ENCODE measurements around the gene P2RX6.
A peak's percentile ranks its signal among the peaks of the same experiment; 100 is the strongest.
"Not testable (repeated sequence)": the region's sequence is repeated elsewhere in the genome, so short reads cannot be mapped to it uniquely, and the experiment has no call there.

Gene P2RX6

DNA sequence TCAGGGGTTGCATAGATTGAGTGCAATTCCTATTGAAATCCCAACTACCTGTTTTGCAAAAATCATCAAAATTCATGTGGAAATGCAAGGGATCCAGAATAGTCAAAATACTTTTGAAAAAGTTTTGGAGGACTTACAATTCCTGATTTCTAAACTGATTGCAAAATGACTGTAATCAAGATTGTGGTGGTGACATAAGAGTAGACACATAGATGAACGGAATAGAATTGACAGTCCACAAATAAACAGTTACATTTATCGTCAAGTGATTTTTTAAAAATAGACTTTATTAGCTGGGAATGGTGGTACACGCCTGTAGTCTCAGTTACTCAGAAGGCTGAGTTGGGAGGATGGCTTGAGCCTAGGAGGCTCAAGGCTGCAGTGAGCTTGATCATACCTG lies 20.0 kb downstream of the P2RX6 start:
- no peak for DNase-seq

- no peak for DNase-seq
Measured at GRCh38 chr22:21038405-21038804, 23.4 kb downstream of the P2RX6 start.

DNA sequence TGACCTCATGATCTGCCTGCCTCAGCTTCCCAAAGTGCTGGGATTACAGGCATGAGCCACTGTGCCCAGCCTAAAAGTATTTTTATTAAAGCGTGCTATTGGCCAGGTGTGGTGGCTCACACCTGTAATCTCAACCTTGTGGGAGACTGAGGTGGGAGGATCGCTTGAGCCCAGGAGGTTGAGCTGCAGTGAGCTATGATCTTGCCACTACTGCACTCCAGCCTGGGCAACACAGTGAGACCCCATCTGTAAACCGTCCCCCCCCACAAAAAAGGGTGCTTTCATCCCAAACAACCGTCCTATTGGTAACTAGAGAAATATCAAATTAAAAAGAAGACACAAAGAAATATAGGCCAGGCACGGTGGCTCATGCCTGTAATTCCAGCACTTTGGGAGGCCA lies 24.2 kb downstream of the P2RX6 start:
- not testable (repeated sequence) for DNase-seq

- no peak for DNase-seq
Measured at GRCh38 chr22:21041937-21042336, 27.0 kb downstream of the P2RX6 start.

- no peak for DNase-seq
Measured at GRCh38 chr22:21042978-21043859, 28.3 kb downstream of the P2RX6 start.

DNA sequence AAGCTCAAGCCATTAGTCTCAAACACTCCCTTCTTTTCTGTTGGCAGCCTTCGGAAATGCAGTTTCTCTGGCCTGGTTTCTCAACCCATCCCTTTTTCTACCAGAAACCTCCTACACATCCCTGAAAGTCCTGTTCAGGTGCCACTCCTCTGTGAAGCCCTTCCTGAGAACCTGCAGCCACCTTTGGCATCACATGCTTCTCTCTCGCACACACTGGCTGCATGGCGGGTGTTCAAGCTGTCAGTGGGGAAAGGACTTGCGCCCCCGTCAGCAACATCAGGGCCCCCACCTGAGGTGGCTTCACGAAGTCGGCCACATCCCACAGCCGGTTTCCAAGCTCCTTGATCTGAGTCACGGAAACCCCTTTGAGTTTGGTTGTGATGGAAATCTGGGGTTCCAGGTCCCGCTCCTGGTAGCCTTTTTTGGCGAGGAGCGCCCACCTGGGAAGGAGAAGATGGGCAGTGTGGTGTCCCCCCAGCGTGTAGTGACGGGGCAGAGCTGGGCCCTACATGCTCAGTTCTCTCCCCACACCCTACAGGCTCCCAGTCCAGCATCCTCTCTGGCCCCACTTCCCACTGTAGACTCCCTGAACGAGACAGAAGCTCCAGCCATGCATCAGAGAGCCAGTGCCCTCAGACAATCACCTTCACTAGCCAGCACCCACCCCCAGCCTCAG lies 29.0 kb downstream of the P2RX6 start:
- DNase-seq, result no peak

- no peak for DNase-seq
Measured at GRCh38 chr22:21044931-21045584, 30.1 kb downstream of the P2RX6 start.

DNA sequence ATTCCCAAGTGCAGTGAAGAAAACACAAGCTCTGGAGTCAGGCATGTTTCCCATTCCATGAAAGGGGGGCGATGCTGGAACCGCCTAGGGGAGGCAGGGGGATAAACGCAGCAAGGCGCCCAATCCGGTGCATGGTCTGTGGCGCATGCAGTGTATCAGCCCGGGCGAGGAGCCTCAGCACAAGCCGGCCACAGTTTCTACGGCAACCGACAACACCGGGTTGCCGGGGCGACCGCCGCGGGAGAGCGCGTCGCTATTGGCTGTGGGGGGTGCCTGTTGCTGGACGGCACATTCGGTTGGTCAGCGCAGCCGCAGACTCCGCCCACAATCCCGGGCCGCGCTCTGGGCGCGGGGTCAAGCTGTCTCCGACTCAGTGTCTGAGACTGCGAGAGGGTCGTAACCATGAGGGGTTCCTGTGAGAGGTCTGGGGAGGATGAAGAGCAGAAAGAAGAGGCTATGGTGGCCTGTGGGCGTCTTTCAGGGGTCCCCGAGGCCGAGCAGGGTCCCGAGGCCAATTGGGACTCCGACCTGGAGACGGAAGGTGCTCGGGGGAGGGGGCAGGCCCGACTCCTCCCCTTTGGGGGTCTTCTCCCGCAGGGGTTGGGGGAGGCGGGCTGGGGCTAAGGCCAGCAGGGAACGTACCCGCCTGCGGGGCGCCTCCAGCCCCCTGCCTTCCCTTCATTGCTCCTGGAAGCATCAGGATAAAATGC lies 30.8 kb downstream of the P2RX6 start, which contains the start of gene LRRC74B:
Gene LRRC74B, plus strand, starts transcription at position 362 of the 710 bp plus-strand sequence. Its CDS starts 41 bp downstream, at position 403.
- DNase-seq, result peak in 1 of 2 donors; percentile 11

DNA sequence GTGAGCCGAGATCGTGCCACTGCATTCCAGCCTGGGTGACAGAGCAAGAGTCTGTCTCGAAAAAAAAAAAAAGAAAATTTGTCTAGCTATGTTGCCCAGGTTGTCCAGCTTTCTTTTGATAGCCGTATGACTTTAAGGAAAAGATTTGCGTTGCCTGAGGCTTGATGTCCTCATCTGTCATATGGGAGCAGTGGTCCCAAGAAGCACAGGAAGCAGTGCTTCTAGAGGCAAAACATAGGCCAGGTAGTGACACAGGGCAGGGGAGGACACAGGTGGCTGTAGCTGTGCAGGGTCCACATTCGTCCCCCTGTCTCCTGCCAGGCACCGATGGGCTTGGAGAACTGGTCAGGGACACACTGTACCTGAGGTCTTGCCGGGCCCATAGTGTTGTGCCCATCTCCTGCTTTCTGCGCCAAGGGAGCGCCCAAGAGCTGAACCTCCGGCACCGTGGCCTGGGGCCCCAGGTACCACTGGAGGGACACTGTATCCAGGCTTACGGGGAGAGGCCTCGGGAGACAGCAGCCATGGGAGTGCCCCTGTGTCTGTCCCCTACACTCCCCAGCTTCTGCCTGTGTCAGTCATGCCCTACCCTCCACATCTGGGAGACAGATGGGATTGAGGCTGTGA lies 32.2 kb downstream of the P2RX6 start:
- DNase-seq, result no peak

- DNase-seq, result no peak
Measured at GRCh38 chr22:21047730-21048129, 32.8 kb downstream of the P2RX6 start.

DNA sequence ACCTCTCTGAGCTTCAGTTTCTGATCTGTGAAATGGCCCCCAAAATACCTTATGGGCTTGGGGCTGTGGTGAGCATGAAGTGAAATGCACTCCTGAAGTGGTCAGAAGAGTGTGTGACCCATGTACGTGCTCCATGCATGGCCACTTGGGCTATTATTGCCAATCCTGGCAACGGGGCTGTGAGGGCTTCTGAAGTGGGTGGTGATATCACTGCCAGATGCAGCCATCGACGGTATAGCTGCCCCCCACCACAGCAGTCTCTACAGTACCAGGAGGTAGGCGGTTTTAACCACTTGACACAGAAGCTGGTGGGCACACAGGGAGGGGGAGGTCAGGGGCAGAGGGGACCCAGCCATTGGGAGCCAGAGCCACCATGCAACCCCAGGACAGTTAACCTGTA lies 33.5 kb downstream of the P2RX6 start:
- DNase-seq, result not testable (repeated sequence)

DNA sequence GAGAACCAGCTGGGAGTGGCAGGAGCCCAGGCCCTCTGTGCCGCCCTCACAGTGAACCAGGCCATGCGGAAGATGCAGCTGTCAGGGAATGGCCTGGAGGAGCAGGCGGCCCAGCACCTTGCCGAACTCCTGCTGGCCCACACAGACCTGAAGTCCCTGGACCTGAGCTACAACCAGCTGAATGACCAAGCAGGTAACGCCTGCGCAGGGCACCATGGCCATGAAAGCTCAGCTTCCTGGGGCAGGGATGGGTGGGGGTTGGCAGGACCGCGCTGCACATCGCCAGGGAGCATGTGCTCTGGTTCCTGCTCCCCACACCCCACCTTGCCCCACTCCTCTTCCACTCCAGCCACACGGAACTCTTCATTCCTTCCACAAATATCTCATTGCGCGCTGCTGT lies 34.0 kb downstream of the P2RX6 start:
- DNase-seq, result not testable (repeated sequence)

DNA sequence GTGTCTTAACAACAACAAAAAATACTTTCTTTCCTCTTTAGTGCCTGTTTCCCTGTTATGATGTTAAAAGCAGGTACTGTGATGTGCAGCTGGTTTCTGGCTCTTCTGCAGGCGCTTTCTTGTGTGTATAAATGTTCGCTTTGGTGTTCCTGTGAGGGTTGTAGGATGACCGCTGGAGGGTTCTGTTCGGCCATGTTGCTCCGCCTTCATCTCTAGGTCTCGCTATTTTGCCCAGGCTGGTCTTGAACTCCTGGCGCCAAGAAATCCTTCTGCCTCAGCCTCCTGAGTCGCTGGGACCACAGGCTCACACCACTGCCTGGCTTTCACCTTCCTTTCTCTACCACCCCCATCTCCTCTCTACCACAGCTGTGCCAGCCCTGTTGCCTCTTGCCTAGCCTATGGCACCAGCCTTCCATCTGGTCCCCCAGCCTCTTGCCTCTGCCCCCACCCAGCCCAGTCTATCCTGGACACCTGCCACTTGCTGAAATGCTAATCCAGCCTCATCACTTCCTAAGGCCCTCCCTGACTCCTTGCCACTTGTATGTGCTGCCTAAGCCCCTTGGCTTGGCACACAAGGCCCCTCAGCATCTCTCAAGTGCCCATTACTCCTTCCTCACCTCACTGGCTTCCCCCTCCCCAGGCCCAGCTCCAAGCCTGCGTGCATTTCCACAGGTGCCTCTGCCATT lies 36.3 kb downstream of the P2RX6 start:
- DNase-seq, result no peak

DNA sequence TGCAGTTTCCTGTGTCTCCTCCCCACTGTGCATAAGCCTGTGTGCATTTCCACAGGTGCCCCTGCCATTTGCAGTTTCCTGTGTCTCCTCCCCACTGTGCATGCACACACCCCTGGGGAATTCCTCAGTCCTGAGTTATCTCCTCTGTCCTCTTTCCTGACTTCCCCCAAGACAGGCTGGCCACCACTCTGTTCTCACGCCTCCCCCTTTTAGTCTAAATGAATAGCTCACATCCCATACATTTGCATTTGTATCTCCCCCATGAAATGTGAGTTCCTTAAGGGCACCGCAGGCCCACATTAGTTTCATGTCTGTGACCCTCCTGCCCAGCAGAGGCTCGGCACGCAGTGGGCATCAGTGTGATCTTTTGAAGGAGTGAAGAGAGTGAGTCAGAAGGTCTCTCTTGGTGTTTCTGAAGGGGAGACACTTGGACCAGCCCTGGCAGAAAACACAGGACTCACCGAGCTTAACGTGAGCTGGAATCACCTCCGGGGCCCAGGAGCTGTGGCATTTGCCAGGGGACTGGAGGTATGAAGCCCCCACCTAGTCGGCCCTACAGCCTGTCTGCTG lies 37.0 kb downstream of the P2RX6 start:
- no peak for DNase-seq

DNA sequence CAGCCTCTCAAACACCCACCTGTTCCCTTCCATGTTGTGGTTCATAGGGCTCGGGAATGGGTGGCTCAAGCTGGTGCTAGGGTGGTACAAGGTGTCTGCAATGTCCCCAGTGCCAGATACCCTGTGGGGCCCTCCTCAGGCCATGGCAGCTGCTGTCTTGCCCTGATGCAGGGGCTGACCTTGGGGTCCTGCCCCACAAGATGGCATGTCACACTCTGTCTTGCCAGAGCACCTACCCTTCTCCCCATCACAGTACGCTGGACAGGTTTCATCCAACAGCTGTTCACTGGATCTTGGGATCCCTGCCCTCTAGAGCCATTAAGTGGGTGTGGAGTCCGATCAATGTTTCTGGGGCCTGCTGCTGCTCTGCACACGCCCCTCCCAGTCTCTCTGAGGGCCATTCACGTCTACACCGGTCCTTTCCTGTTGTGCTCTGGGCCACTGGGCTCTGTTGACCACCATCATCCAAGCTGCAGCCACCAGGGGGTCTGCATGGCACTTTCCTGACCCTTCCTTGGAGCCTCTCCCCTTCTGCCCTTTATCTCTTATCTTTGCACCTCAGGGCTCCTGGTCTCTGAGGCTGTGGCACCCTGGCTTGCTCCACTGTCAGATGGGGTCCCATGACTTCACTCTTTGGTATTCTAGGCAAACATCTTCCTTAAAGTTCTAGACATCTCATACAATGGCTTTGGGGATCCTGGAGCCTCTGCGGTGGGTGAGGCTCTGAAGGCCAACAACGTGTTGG lies 37.9 kb downstream of the P2RX6 start:
- DNase-seq, result no peak

DNA sequence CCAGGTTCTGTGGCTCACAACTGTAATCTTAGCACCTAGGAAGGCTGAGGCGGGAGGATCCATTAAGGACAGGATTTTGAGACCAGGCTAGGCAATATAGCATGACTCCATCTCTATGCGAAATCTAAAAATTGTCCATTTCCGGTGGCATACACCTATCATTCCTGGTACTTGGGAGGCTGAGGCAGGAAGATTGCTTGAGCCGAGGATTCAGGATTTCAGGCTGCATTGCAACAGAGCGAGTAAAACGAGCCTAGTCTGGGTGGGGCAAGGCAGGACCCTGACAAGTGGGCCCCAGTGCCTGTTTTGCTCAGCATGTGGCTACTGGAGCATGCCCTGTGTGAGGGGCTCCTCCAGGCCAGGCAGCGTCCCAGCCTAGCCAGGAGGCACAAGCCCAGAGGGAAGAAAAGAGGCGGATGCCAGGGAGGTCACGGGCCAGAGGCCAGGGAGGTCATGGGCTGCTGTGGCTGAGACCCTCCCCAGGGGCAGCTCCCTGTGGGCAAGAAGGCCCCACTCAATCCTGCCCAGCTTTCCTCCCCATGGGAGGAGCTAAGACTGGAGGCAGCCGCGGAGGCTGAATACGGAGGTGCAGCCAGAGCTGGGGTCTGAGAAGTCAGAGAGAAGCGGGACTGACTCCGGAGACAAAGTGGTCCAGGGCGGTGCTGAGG lies 39.2 kb downstream of the P2RX6 start:
- no peak for DNase-seq

DNA sequence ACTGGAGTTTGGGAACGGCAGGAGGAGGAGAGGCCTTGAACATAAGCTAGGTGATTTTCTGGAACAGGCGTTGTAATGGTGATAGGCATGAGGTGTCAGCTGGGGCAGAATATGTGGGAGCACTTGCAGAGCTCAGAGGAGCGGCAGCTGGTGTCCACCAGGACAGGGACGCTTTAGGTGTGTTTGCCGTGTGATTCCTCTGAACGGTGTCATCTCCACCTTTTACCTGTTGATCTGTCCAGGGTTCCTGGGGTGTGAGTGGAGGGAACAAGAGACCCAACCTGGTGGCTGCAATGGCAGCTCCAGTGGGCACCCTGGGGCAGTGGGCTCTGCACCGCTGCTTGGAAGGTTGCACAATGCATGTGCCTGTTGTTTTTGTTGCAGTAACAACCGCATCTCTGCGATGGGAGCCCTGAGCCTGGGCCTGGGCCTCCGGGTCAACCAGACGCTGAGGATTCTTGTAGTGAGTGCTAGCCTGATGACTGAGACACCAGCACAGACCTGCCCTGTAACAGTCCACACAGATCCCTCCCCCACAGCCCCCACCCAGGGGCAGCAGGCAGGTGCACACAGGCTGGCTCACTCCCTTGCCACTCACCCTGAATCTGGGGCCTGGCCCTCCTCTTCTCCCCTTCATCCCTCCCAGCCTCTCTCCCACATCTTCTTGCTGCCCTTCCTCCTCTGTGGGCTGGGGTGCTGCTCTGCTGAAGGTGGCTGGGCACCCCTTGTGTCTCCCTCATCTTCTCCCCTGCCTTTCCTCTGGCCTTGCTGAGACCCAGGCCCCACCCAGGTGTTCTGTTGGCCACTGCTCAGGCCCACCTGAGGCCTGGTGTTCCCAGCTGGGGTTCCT lies 40.0 kb downstream of the P2RX6 start:
- DNase-seq, result no peak

GRCh38 chr22:21055564-21055834 lies 40.5 kb downstream of the P2RX6 start:
- DNase-seq, result no peak

- no peak for DNase-seq
Measured at GRCh38 chr22:21055880-21056319, 40.9 kb downstream of the P2RX6 start.

All from bone marrow (tissue), 2 donors.